Left ventricle myocardium inferior (tissue), 1 donor: ENCODE results near the gene HOMER3. TPM values are rescaled to one million over a fixed set of nuclear protein-coding genes. Genes with fewer than 3 reads are reported as not detected.

Experiments used
- DNase-seq: peaks from one replicate; pipeline ENCODE4 v3.0.0-alpha.2; 2020
- H3K27ac ChIP-seq: fragments of 200-600 bp; replicated peaks from 2 replicates; pipeline ENCODE4 v1.8.0; 2021
- H3K27me3 ChIP-seq: fragments of 200-600 bp; 2 replicates; pipeline ENCODE4 v1.8.0; 2021; ENCODE audit warnings: low read depth
- H3K36me3 ChIP-seq: fragments of 200-600 bp; 2 replicates; pipeline ENCODE4 v1.8.0; 2021
- H3K4me1 ChIP-seq: fragments of 200-600 bp; 2 replicates; pipeline ENCODE4 v1.8.0; 2021
- H3K4me3 ChIP-seq: fragments of 200-600 bp; 2 replicates; pipeline ENCODE4 v1.8.0; 2021; ENCODE audit warnings: mild to moderate bottlenecking, moderate library complexity
- H3K9me3 ChIP-seq: fragments of 200-600 bp; replicated peaks from 2 replicates; pipeline ENCODE4 v1.8.0; 2021
- intact Hi-C: fragments of 100-400 bp; cut with micrococcal nuclease; formaldehyde crosslinking; loops from one replicate; pipeline ENCODE4 v1.11.0; 2022
- total RNA-seq: library from RNA; stranded (reverse); fragmentation: NEBNext Ultra II Directional; extraction: Animal tissue kit (Norgen Biotek cat#: 25700); gene quantifications from one replicate; pipeline ENCODE4 v1.2.1, GENCODE V29; 2021
- TF ChIP-seq, protein P1 (sequence below): fragments of 200-600 bp; IDR thresholded peaks from 2 replicates; pipeline ENCODE4 v1.8.0; 2021; ENCODE audit warnings: antibody characterized with exemption, mild to moderate bottlenecking, borderline replicate concordance
- donor health status: DM: no; HTN: yes; CAD: no; lungs with severe emphysema.

The HOMER3 gene
- total RNA-seq, 1 donor from 2014 or later, result 14.7 TPM

DNA sequence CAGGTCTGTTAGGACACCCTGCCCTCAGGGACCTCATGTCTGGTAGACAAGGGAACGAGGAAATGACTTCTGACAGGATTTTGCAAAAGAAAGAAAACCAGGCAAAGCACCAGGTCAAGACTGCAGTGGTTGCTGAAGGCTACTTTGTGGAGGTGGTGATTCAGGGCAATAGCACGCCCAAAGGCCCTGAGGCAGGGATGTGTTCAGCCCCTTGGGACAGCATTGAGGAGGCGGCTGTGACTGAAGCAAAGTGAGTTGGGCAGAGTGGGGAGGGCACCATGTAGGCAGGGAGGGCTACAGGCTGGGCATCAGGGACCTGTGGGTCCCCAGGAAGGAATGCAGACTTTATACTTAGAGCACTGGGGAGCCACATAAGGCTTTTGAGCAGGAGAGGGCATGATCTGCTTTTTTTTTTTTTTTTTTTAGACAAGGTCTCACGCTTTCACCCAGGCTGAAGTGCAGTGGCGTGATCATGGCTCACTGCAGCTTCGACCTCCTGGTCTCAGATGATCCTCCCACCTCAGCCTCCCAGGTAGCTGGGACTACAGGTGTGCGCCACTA is 10.8 kb upstream of the HOMER3 start:
- H3K36me3 ChIP-seq, result no peaks in the 10 kb centered on the region
- no peaks in the 10 kb centered on the region for H3K27me3 ChIP-seq
- no peak overlapping the region for H3K4me3 ChIP-seq
- no peaks in the 10 kb centered on the region for H3K9me3 ChIP-seq
- intact Hi-C loops, result no loop called here
- TF ChIP-seq, protein P1, sequence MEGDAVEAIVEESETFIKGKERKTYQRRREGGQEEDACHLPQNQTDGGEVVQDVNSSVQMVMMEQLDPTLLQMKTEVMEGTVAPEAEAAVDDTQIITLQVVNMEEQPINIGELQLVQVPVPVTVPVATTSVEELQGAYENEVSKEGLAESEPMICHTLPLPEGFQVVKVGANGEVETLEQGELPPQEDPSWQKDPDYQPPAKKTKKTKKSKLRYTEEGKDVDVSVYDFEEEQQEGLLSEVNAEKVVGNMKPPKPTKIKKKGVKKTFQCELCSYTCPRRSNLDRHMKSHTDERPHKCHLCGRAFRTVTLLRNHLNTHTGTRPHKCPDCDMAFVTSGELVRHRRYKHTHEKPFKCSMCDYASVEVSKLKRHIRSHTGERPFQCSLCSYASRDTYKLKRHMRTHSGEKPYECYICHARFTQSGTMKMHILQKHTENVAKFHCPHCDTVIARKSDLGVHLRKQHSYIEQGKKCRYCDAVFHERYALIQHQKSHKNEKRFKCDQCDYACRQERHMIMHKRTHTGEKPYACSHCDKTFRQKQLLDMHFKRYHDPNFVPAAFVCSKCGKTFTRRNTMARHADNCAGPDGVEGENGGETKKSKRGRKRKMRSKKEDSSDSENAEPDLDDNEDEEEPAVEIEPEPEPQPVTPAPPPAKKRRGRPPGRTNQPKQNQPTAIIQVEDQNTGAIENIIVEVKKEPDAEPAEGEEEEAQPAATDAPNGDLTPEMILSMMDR, result no peak
- DNase-seq, result no peak
- no peak overlapping the region for H3K27ac ChIP-seq
- no peaks in the 10 kb centered on the region for H3K4me1 ChIP-seq

DNA sequence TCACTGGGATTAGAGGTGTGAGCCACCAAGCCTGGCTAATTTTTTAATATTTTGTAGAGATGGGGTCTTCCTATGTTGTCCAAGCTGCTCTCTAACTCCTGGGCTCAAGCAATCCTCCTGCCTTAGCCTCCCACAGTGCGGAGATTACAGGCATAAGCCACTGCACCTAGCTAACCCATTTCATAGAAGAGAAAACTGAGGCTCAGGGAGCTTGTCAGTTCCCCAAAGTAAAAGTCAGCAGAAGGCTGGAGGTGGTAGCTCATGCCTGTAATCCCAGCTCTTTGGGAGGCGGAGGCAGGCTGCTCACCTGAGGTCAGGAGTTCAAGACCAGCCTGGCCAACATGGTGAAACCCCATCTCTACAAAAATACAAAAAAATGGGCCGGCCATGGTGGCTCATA is 8.8 kb upstream of the HOMER3 start:
- no peak for DNase-seq
- intact Hi-C loops, result no loop called here
- Histone ChIP-seq H3K9me3 (no peaks in the 10 kb centered on the region), H3K36me3 (no peaks in the 10 kb centered on the region), H3K27ac (no peak overlapping the region), H3K27me3 (no peaks in the 10 kb centered on the region), H3K4me3 (no peak overlapping the region), H3K4me1 (no peaks in the 10 kb centered on the region)
- TF ChIP-seq, protein P1, result no peak

DNA sequence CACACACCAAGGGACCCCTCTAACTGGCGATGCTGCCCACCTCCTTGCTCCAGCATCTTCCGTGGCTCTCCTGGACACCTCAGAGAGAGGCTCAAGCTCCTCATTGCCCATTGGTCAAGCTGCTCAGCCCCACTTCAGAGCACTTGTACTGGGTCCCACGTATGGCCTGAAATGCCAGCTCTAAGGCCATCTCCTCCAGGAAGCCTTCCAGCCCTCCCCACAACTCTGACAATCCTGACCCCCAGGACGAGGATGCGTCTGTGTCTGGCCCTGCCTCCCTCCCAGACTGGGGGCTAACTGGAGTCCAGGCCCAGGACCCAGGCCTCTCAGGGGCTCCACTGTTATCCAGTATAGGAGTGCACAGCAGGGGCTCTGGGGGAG is 7.9 kb upstream of the HOMER3 start:
- no peaks in the 10 kb centered on the region for H3K4me1 ChIP-seq
- TF ChIP-seq, protein P1, result no peak

DNA sequence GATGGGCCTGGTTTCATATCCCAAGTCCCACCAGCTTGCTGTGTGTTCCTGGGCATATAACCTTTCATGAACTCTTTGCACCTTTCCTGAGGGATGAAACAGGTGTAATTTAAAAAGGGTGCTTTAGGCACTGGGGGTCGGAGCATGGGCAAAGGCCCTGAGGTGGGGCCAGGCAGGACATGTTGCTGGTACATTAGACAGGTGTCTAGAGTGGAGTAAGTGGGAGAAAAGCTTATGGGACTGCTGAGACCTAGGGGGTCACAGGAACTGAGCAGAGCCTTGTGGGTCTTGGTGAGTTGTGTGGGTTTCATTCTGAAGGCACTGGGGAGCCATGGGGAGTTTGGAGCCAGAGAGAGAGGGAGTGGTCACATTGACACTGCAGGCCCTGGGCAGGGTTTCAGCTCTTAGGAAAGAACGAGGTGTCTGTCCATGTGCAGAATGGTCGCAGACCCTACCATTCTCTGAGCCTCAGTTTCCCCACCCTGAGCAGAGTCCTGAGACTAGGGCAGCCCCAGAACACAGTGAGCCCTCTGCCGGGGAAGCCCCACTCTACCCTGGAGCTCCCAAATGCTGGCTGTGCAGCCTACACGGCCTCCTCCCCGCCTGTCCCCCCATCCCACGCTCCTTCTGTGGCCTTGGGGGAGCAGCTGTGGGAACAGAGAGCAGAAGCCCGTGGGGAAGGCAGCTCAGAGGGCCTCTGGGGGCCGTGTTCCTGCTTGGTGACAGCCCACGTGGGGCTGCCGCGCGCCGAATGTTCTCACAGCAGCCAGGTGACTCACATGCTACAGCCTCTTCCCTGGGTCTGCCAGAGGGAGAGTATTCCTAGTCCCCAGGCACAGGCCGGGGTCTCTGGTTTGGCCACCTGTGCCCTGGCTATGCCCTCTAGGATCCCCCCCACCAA is 7.3 kb upstream of the HOMER3 start:
- Histone ChIP-seq H3K36me3 (no peaks in the 10 kb centered on the region), H3K4me3 (no peak overlapping the region), H3K27me3 (no peaks in the 10 kb centered on the region), H3K9me3 (no peaks in the 10 kb centered on the region), H3K4me1 (no peaks in the 10 kb centered on the region), H3K27ac (no peak overlapping the region)
- TF ChIP-seq, protein P1, result no peak
- DNase-seq, result no peak
- intact Hi-C loops, result no loop called here

More for the DNA sequence above, 7.9 kb upstream of the HOMER3 start:
- H3K27me3 ChIP-seq, result no peaks in the 10 kb centered on the region
- H3K9me3 ChIP-seq, result no peaks in the 10 kb centered on the region
- no peaks in the 10 kb centered on the region for H3K36me3 ChIP-seq
- no peak overlapping the region for H3K4me3 ChIP-seq
- intact Hi-C loops, result no loop called here
- no peak for DNase-seq
- no peak overlapping the region for H3K27ac ChIP-seq

DNA sequence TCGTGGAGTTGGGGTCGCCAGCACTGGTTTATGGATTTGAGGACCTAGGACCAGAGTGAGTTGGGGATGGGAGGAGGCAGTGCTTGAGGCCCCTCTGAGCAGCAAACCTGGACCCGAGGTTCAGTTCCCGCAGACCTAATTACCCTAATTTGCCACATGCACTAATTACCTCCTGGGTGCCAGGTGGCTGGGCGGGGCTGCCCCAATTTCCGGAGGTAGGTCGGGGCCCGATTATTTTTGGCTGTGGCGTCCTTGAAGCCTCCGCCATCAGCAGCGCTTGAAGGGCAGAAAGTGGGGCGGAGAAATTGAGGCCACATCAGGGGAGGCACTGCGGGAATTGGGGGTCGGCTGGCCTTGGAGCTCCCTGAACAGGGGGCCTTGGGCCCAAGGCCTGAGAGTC is 5.9 kb upstream of the HOMER3 start:
- Histone ChIP-seq H3K4me3 (no peak overlapping the region), H3K27ac (no peak overlapping the region), H3K36me3 (no peaks in the 10 kb centered on the region), H3K27me3 (no peaks in the 10 kb centered on the region), H3K4me1 (no peaks in the 10 kb centered on the region), H3K9me3 (no peaks in the 10 kb centered on the region)
- intact Hi-C loops, result no loop called here
- TF ChIP-seq, protein P1, result no peak
- no peak for DNase-seq
